ENCODE measurements around the gene TTC31.

Gene TTC31

GRCh38 chr2:74512744-74513604, 30.1 kb downstream of the TTC31 start:
- no peak overlapping the region for H3K27ac ChIP-seq (ENCODE audit: low read depth, low read length)
- H3K4me3 ChIP-seq (ENCODE audit: low read depth, low read length), result peak overlapping the region; percentile 57
- no peak overlapping the region for H3K9ac ChIP-seq (ENCODE audit: low read length)
- peaks cover 95% of the 10 kb centered on the region for H3K27me3 ChIP-seq (ENCODE audit: control insufficient read depth, insufficient read depth, low read length)
- no peaks in the 10 kb centered on the region for H3K36me3 ChIP-seq (ENCODE audit: control insufficient read depth, insufficient read depth, low read length)
- peaks cover 25% of the 10 kb centered on the region for H3K4me1 ChIP-seq (ENCODE audit: control insufficient read depth, insufficient read depth, low read length)
- H3K9me3 ChIP-seq (ENCODE audit: control insufficient read depth, insufficient read depth, low read depth, low read length), result peaks cover 3% of the 10 kb centered on the region; the same call in 1 of the 2 replicates

GRCh38 chr2:74513605-74514367, 30.9 kb downstream of the TTC31 start:
- Histone ChIP-seq H3K36me3 (ENCODE audit: control insufficient read depth, insufficient read depth, low read length) (no peaks in the 10 kb centered on the region), H3K4me1 (ENCODE audit: control insufficient read depth, insufficient read depth, low read length) (peaks cover 20% of the 10 kb centered on the region), H3K27me3 (ENCODE audit: control insufficient read depth, insufficient read depth, low read length) (peaks cover 99% of the 10 kb centered on the region), H3K9ac (ENCODE audit: low read length) (no peak overlapping the region), H3K27ac (ENCODE audit: low read depth, low read length) (no peak overlapping the region), H3K9me3 (ENCODE audit: control insufficient read depth, insufficient read depth, low read depth, low read length) (peaks cover 3% of the 10 kb centered on the region; the same call in 1 of the 2 replicates), H3K4me3 (ENCODE audit: low read depth, low read length) (peak overlapping the region; percentile 57)

GRCh38 chr2:74514368-74515270, 31.7 kb downstream of the TTC31 start, which contains the start of gene TLX2:
Gene TLX2 (plus strand): TSS chr2:74514450. CDS start chr2:74514807, 357 bp downstream.
- H3K27me3 ChIP-seq (ENCODE audit: control insufficient read depth, insufficient read depth, low read length), result peaks cover 100% of the 10 kb centered on the region
- H3K9ac ChIP-seq (ENCODE audit: low read length), result no peak within 1 kb of the TSS
- H3K4me1 ChIP-seq (ENCODE audit: control insufficient read depth, insufficient read depth, low read length), result peaks cover 20% of the 10 kb centered on the region
- peak within 1 kb of the TSS; percentile 57 for H3K4me3 ChIP-seq (ENCODE audit: low read depth, low read length)
- peaks cover 3% of the 10 kb centered on the region; the same call in 1 of the 2 replicates for H3K9me3 ChIP-seq (ENCODE audit: control insufficient read depth, insufficient read depth, low read depth, low read length)
- H3K27ac ChIP-seq (ENCODE audit: low read depth, low read length), result no peak within 1 kb of the TSS
- H3K36me3 ChIP-seq (ENCODE audit: control insufficient read depth, insufficient read depth, low read length), result no peaks in the 10 kb centered on the region

GRCh38 chr2:74515271-74515980, 32.5 kb downstream of the TTC31 start:
- H3K27me3 ChIP-seq (ENCODE audit: control insufficient read depth, insufficient read depth, low read length), result peaks cover 100% of the 10 kb centered on the region
- peak overlapping the region; percentile 57 for H3K4me3 ChIP-seq (ENCODE audit: low read depth, low read length)
- no peaks in the 10 kb centered on the region for H3K36me3 ChIP-seq (ENCODE audit: control insufficient read depth, insufficient read depth, low read length)
- H3K9me3 ChIP-seq (ENCODE audit: control insufficient read depth, insufficient read depth, low read depth, low read length), result peaks cover 3% of the 10 kb centered on the region; the same call in 1 of the 2 replicates
- no peak overlapping the region for H3K27ac ChIP-seq (ENCODE audit: low read depth, low read length)
- H3K9ac ChIP-seq (ENCODE audit: low read length), result no peak overlapping the region
- peaks cover 20% of the 10 kb centered on the region for H3K4me1 ChIP-seq (ENCODE audit: control insufficient read depth, insufficient read depth, low read length)

- Histone ChIP-seq H3K4me1 (ENCODE audit: control insufficient read depth, insufficient read depth, low read length) (peaks cover 20% of the 10 kb centered on the region), H3K36me3 (ENCODE audit: control insufficient read depth, insufficient read depth, low read length) (no peaks in the 10 kb centered on the region), H3K4me3 (ENCODE audit: low read depth, low read length) (peak overlapping the region; percentile 57), H3K27ac (ENCODE audit: low read depth, low read length) (no peak overlapping the region), H3K9ac (ENCODE audit: low read length) (no peak overlapping the region), H3K9me3 (ENCODE audit: control insufficient read depth, insufficient read depth, low read depth, low read length) (peaks cover 3% of the 10 kb centered on the region; the same call in 1 of the 2 replicates), H3K27me3 (ENCODE audit: control insufficient read depth, insufficient read depth, low read length) (peaks cover 98% of the 10 kb centered on the region)
Observed at GRCh38 chr2:74515981-74516633, 33.2 kb downstream of the TTC31 start.

- peaks cover 3% of the 10 kb centered on the region; the same call in 1 of the 2 replicates for H3K9me3 ChIP-seq (ENCODE audit: control insufficient read depth, insufficient read depth, low read depth, low read length)
- peaks cover 98% of the 10 kb centered on the region for H3K27me3 ChIP-seq (ENCODE audit: control insufficient read depth, insufficient read depth, low read length)
- no peak overlapping the region for H3K9ac ChIP-seq (ENCODE audit: low read length)
- H3K27ac ChIP-seq (ENCODE audit: low read depth, low read length), result no peak overlapping the region
- peaks cover 20% of the 10 kb centered on the region for H3K4me1 ChIP-seq (ENCODE audit: control insufficient read depth, insufficient read depth, low read length)
- H3K36me3 ChIP-seq (ENCODE audit: control insufficient read depth, insufficient read depth, low read length), result no peaks in the 10 kb centered on the region
- H3K4me3 ChIP-seq (ENCODE audit: low read depth, low read length), result no peak overlapping the region; the same call in 1 of the 2 replicates
Observed at GRCh38 chr2:74516650-74517049, 33.8 kb downstream of the TTC31 start.

- no peak overlapping the region for H3K9ac ChIP-seq (ENCODE audit: low read length)
- no peak overlapping the region for H3K4me3 ChIP-seq (ENCODE audit: low read depth, low read length)
- no peak overlapping the region for H3K27ac ChIP-seq (ENCODE audit: low read depth, low read length)
- peaks cover 18% of the 10 kb centered on the region for H3K36me3 ChIP-seq (ENCODE audit: control insufficient read depth, insufficient read depth, low read length)
- H3K4me1 ChIP-seq (ENCODE audit: control insufficient read depth, insufficient read depth, low read length), result peaks cover 3% of the 10 kb centered on the region; the same call in 1 of the 2 replicates
- no peaks in the 10 kb centered on the region for H3K9me3 ChIP-seq (ENCODE audit: control insufficient read depth, insufficient read depth, low read depth, low read length)
- H3K27me3 ChIP-seq (ENCODE audit: control insufficient read depth, insufficient read depth, low read length), result peaks cover 56% of the 10 kb centered on the region
Observed at GRCh38 chr2:74522516-74522915, 39.6 kb downstream of the TTC31 start.

GRCh38 chr2:74524005-74524404, 41.1 kb downstream of the TTC31 start:
- H3K9me3 ChIP-seq (ENCODE audit: control insufficient read depth, insufficient read depth, low read depth, low read length), result no peaks in the 10 kb centered on the region
- H3K27me3 ChIP-seq (ENCODE audit: control insufficient read depth, insufficient read depth, low read length), result peaks cover 42% of the 10 kb centered on the region
- H3K27ac ChIP-seq (ENCODE audit: low read depth, low read length), result no peak overlapping the region
- H3K9ac ChIP-seq (ENCODE audit: low read length), result no peak overlapping the region
- H3K36me3 ChIP-seq (ENCODE audit: control insufficient read depth, insufficient read depth, low read length), result peaks cover 27% of the 10 kb centered on the region
- peaks cover 7% of the 10 kb centered on the region for H3K4me1 ChIP-seq (ENCODE audit: control insufficient read depth, insufficient read depth, low read length)
- H3K4me3 ChIP-seq (ENCODE audit: low read depth, low read length), result no peak overlapping the region

GRCh38 chr2:74524955-74525716, 42.3 kb downstream of the TTC31 start:
- no peak overlapping the region for H3K4me3 ChIP-seq (ENCODE audit: low read depth, low read length)
- peaks cover 7% of the 10 kb centered on the region for H3K4me1 ChIP-seq (ENCODE audit: control insufficient read depth, insufficient read depth, low read length)
- H3K9ac ChIP-seq (ENCODE audit: low read length), result no peak overlapping the region
- H3K36me3 ChIP-seq (ENCODE audit: control insufficient read depth, insufficient read depth, low read length), result peaks cover 27% of the 10 kb centered on the region
- no peak overlapping the region for H3K27ac ChIP-seq (ENCODE audit: low read depth, low read length)
- H3K9me3 ChIP-seq (ENCODE audit: control insufficient read depth, insufficient read depth, low read depth, low read length), result no peaks in the 10 kb centered on the region
- H3K27me3 ChIP-seq (ENCODE audit: control insufficient read depth, insufficient read depth, low read length), result peaks cover 30% of the 10 kb centered on the region

All from HUES6 (cell line).